Panc1 (cell line): ENCODE results near the gene BBS1. TPM values are rescaled to one million over a fixed set of nuclear protein-coding genes. Genes with fewer than 3 reads are reported as not detected.

Source experiments
- ATAC-seq: fragments of 200-7000 bp; cut with Tn5 transposase; 2 replicates; pipeline ENCODE4 v1.9.1; 2020; ENCODE audit warnings: mild to moderate bottlenecking, moderate library complexity
- BruUV-seq: library from RNA; stranded (reverse); fragments of 400-500 nt; replicated peaks from 2 replicates; lab custom pipeline; 2021; lab: Mats Ljungman, UMichigan
- CTCF ChIA-PET: fragments of 300-600 bp; sonication (Branson Sonifier 250); formaldehyde crosslinking; loops from one replicate; lab custom pipeline; 2022; ENCODE audit warnings: antibody characterized with exemption; lab: Charles Lee
- POLR2A ChIA-PET: fragments of 300-600 bp; sonication (Branson Sonifier 250); formaldehyde crosslinking; loops from one replicate; lab custom pipeline; 2022; ENCODE audit warnings: antibody characterized with exemption; lab: Charles Lee
- DNase-seq: peaks from one replicate; pipeline ENCODE4 v3.0.0-alpha.2; 2010; ENCODE audit warnings: low read depth, low spot score
- H3K27ac ChIP-seq: 2 replicates; pipeline ENCODE4 v1.5.1; 2011; ENCODE audit warnings: mild to moderate bottlenecking, low read length, inconsistent platforms
- H3K27me3 ChIP-seq: fragments of 200-500 bp; sonication (Bioruptor generic); 2 replicates; pipeline ENCODE4 v1.6.0; 2014; ENCODE audit warnings: low read length, inconsistent platforms; ENCODE audit not compliant: control insufficient read depth, insufficient read depth
- H3K36me3 ChIP-seq: fragments of 200-500 bp; sonication (Bioruptor generic); 2 replicates; pipeline ENCODE4 v1.5.1; 2014; ENCODE audit warnings: inconsistent platforms, mild to moderate bottlenecking, low read length, moderate library complexity; ENCODE audit not compliant: control insufficient read depth, insufficient read depth
- H3K4me1 ChIP-seq: 2 replicates; pipeline ENCODE4 v1.5.1; 2011; ENCODE audit warnings: inconsistent platforms, mild to moderate bottlenecking, low read length, moderate library complexity; ENCODE audit not compliant: control insufficient read depth, insufficient read depth
- H3K4me3 ChIP-seq, 2 experiments: 2 replicates each; pipeline ENCODE4 v1.5.1; 2011 to 2012; ENCODE audit warnings: low read depth in 2 of 2, low read length in 2 of 2, mild to moderate bottlenecking in 2 of 2, inconsistent platforms in 1 of 2, moderate library complexity in 1 of 2
- H3K9me3 ChIP-seq: fragments of 200-500 bp; sonication (Bioruptor generic); 2 replicates; pipeline ENCODE4 v1.5.1; 2014; ENCODE audit warnings: low read depth, mild to moderate bottlenecking, inconsistent platforms, low read length, moderate library complexity; ENCODE audit not compliant: control insufficient read depth, insufficient read depth
- CTCF ChIP-seq: fragments of 450-650 bp; IDR thresholded peaks from 2 replicates; pipeline ENCODE4 v1.5.1; 2017; ENCODE audit warnings: mild to moderate bottlenecking
- POLR2AphosphoS5 ChIP-seq: IDR thresholded peaks from 2 replicates; pipeline ENCODE4 v1.6.1; 2012; ENCODE audit warnings: mild to moderate bottlenecking, low read depth, low read length, moderate library complexity
- REST ChIP-seq, 2 experiments: IDR thresholded peaks; 2 replicates each; pipeline ENCODE4 v1.6.1; 2011 to 2012; ENCODE audit warnings: low read depth in 2 of 2, control low read depth in 1 of 2, low read length in 1 of 2, mild to moderate bottlenecking in 1 of 2, moderate library complexity in 1 of 2; ENCODE audit not compliant: insufficient read depth in 1 of 2
- SIN3A ChIP-seq: IDR thresholded peaks from 2 replicates; pipeline ENCODE4 v1.6.1; 2012; ENCODE audit warnings: low read depth, mild to moderate bottlenecking, low read length, moderate library complexity, borderline replicate concordance; ENCODE audit not compliant: insufficient read depth
- TCF7L2 ChIP-seq: IDR thresholded peaks from 2 replicates; pipeline ENCODE4 v1.6.1; 2011; ENCODE audit warnings: mild to moderate bottlenecking, low read depth, low read length, inconsistent platforms
- in situ Hi-C: cut with HindIII; loops from 2 replicates; pipeline ENCODE4 v1.10.0; 2016; ENCODE audit warnings: low sequenced_read_pairs, low pct_unique_long_range_greater_than_20kb
- intact Hi-C: fragments of 100-400 bp; cut with micrococcal nuclease; formaldehyde crosslinking; loops from one replicate; pipeline ENCODE4 v1.10.0; 2022; ENCODE audit not compliant: unreplicated experiment
- total RNA-seq: library from RNA; stranded (reverse); gene quantifications from one replicate; pipeline ENCODE4 v1.2.1, GENCODE V29; 2021; ENCODE audit not compliant: unreplicated experiment

BBS1 gene
- total RNA-seq, 1 experiment from 2014 or later, result 26.9 TPM

GRCh38 chr11:66492161-66492865, 18.1 kb upstream of the BBS1 start:
- H3K27me3 ChIP-seq, result no peaks in the 10 kb centered on the region
- no peak for TF ChIP-seq TCF7L2
- TF ChIP-seq SIN3A, result no peak
- no peak for TF ChIP-seq POLR2AphosphoS5
- TF ChIP-seq REST (IDR thresholded peaks at IDR 0.05; ENCODE audit: insufficient read depth in 1 of 2, low read depth in 2 of 2, low read length in 1 of 2), result no peak
- no peak for TF ChIP-seq CTCF
- ATAC-seq, result no peak
- H3K4me3 ChIP-seq, result no peak overlapping the region
- peaks cover 5% of the 10 kb centered on the region for H3K36me3 ChIP-seq
- ChIA-PET POLR2A (interaction anchor here (0.5 kb wide), 1 partner anchor 45 kb away, joined by 4 read pairs; no protein-coding TSS in a partner anchor), CTCF (interaction anchor here (0.5 to 1.3 kb wide), 3 partner anchors 26 to 668 kb away, joined by 4 to 12 read pairs (median 6); partner anchors contain the start of gene PELI3)
- no peak overlapping the region for H3K27ac ChIP-seq
- no peaks in the 10 kb centered on the region for H3K9me3 ChIP-seq
- in situ Hi-C loops (no loop called here), intact Hi-C loops (no loop called here)
- no TSS peak for BruUV-seq
- no peaks in the 10 kb centered on the region for H3K4me1 ChIP-seq
- no peak for DNase-seq

GRCh38 chr11:66493130-66493529, 17.3 kb upstream of the BBS1 start:
- Histone ChIP-seq H3K4me1 (no peaks in the 10 kb centered on the region), H3K36me3 (peaks cover 5% of the 10 kb centered on the region), H3K9me3 (no peaks in the 10 kb centered on the region), H3K27ac (no peak overlapping the region), H3K27me3 (no peaks in the 10 kb centered on the region), H3K4me3 (no peak overlapping the region)
- intact Hi-C loops (no loop called here), in situ Hi-C loops (no loop called here)
- no peak for ATAC-seq
- no TSS peak for BruUV-seq
- DNase-seq, result no peak
- ChIA-PET POLR2A (interaction anchor here (0.5 kb wide), 1 partner anchor 115 kb away, joined by 4 read pairs; no protein-coding TSS in a partner anchor), CTCF (no interaction called here)
- TF ChIP-seq REST (IDR thresholded peaks at IDR 0.05; ENCODE audit: insufficient read depth in 1 of 2, low read depth in 2 of 2, low read length in 1 of 2) (no peak), TCF7L2 (no peak), SIN3A (no peak), POLR2AphosphoS5 (no peak), CTCF (no peak)
